K562 (cell line): ENCODE measurements around the gene DPEP1. TPM values are rescaled to one million over a fixed set of nuclear protein-coding genes. Genes with fewer than 3 reads are reported as not detected.

ENCODE experiments used
- BCL6 ChIP-seq: fragments of 250-450 bp; sonication (Bioruptor Pico); IDR thresholded peaks from 2 replicates; pipeline ENCODE4 v1.4.0; 2020
- CBX2 ChIP-seq: fragments of 200-600 bp; sonication (generic); IDR thresholded peaks from one replicate; pipeline ENCODE4 v1.6.1; 2012; ENCODE audit warnings: mild to moderate bottlenecking, low read length, inconsistent platforms; ENCODE audit not compliant: insufficient read depth, poor library complexity, severe bottlenecking
- ETV1 ChIP-seq: fragments of 450-650 bp; conservative IDR thresholded peaks from 2 replicates; pipeline ENCODE4 v1.6.1; 2016; ENCODE audit warnings: missing genetic modification characterization, control low read depth, low read depth, missing compliant biosample characterization
- MAZ ChIP-seq, 2 experiments: fragments of 450-650 bp in 1 of 2; sonication (generic) in 1 of 2; formaldehyde crosslinking; IDR thresholded peaks in 1 of 2; conservative IDR thresholded peaks in 1 of 2; 2 replicates each; pipeline versions ENCODE4 v1.4.0 to v1.5.0; 2020; ENCODE audit warnings: mild to moderate bottlenecking in 1 of 2, missing genetic modification reagents in 1 of 2
- MTA3 ChIP-seq: fragments of 450-650 bp; formaldehyde crosslinking; IDR thresholded peaks from 2 replicates; pipeline ENCODE4 v1.6.1; 2017; ENCODE audit warnings: mild to moderate bottlenecking, borderline replicate concordance
- NRF1 ChIP-seq, 2 experiments: fragments of 450-650 bp; IDR thresholded peaks in 1 of 2; conservative IDR thresholded peaks in 1 of 2; 2 replicates each; pipeline ENCODE4 v1.6.1; 2014; ENCODE audit warnings: mild to moderate bottlenecking in 2 of 2
- TRIM28 ChIP-seq: fragments of 450-650 bp; IDR thresholded peaks from 2 replicates; pipeline ENCODE4 v1.6.1; 2017
- ZFP1 ChIP-seq: fragments of 450-650 bp; formaldehyde crosslinking; IDR thresholded peaks from 2 replicates; pipeline ENCODE4 v1.4.0; 2020; ENCODE audit warnings: mild to moderate bottlenecking, mixed read lengths
- ZKSCAN3 ChIP-seq: fragments of 250-450 bp; sonication (Bioruptor Pico); IDR thresholded peaks from 2 replicates; pipeline ENCODE4 v1.4.0; 2020
- ZNF146 ChIP-seq: IDR thresholded peaks from one replicate; pipeline ENCODE4 v1.6.1; 2018; ENCODE audit warnings: missing compliant biosample characterization; ENCODE audit not compliant: unreplicated experiment
- ZNF232 ChIP-seq: sonication (generic); formaldehyde crosslinking; IDR thresholded peaks from 2 replicates; pipeline ENCODE4 v1.8.0; 2022; ENCODE audit warnings: mild to moderate bottlenecking, missing genetic modification reagents
- ZNF764 ChIP-seq: fragments of 250-450 bp; sonication (Bioruptor Pico); IDR thresholded peaks from 2 replicates; pipeline ENCODE4 v1.4.0; 2020; ENCODE audit warnings: low read depth, mild to moderate bottlenecking, moderate library complexity
- polyA plus RNA-seq, 8 experiments: library from polyadenylated mRNA; depleted of rRNA in 4 of 8; stranded (reverse) in 5 of 8; unstranded in 3 of 8; fragments of >200 nt; fragmentation: Nextera tagmentation in 2 of 8; fragmentation: Illumina TruSeq in 1 of 8; extraction: Ambion mirVana in 2 of 8; extraction: Trizol in 1 of 8; gene quantifications; 2 replicates each; pipeline versions ENCODE4 v1.2.1 to v1.2.3, GENCODE V29; 2011 to 2014; ENCODE audit warnings: inconsistent platforms in 1 of 8, missing spikeins in 1 of 8
- total RNA-seq, 7 experiments: library from RNA; depleted of rRNA in 6 of 7; stranded (reverse); fragments of >200 nt in 6 of 7; fragmentation: Illumina TruSeq in 2 of 7; extraction: Trizol in 2 of 7; gene quantifications; 2 replicates each; pipeline versions ENCODE4 v1.2.1 to v1.2.3, GENCODE V29; 2011 to 2021; ENCODE audit warnings: low replicate concordance in 1 of 7
- TF ChIP-seq, protein P1 (sequence below): fragments of 450-650 bp; formaldehyde crosslinking; IDR thresholded peaks from 2 replicates; pipeline ENCODE4 v1.4.0; 2020; ENCODE audit warnings: mild to moderate bottlenecking, mixed read lengths
- TF ChIP-seq, protein P2 (sequence below), 2 experiments: IDR thresholded peaks; 2 replicates each; pipeline ENCODE4 v1.6.1; 2011; ENCODE audit warnings: borderline replicate concordance in 1 of 2, control low read depth in 1 of 2, low read depth in 1 of 2, low read length in 1 of 2, mild to moderate bottlenecking in 1 of 2, mixed read lengths in 1 of 2, moderate library complexity in 1 of 2; ENCODE audit not compliant: insufficient read depth in 1 of 2, insufficient read length in 1 of 2, poor library complexity in 1 of 2, severe bottlenecking in 1 of 2; ENCODE audit errors: extremely low read depth in 1 of 2
- TF ChIP-seq, protein P3 (sequence below): fragments of 450-650 bp; formaldehyde crosslinking; IDR thresholded peaks from 2 replicates; pipeline ENCODE4 v1.4.0; 2020; ENCODE audit warnings: mild to moderate bottlenecking, moderate library complexity
- TF ChIP-seq, protein P4 (sequence below): IDR thresholded peaks from 3 replicates; pipeline ENCODE4 v1.6.1; 2011; ENCODE audit warnings: borderline replicate concordance, mild to moderate bottlenecking, moderate library complexity; ENCODE audit not compliant: insufficient read length; ENCODE audit errors: extremely low read depth
- TF ChIP-seq, protein P5 (sequence below): fragments of 250-450 bp; sonication (Bioruptor Pico); IDR thresholded peaks from 2 replicates; pipeline ENCODE4 v1.4.0; 2020; ENCODE audit warnings: mild to moderate bottlenecking, moderate library complexity, borderline replicate concordance

Gene DPEP1
- total and polyA plus RNA-seq, 9 of the 15 experiments (the other 6 are each of a cell fraction or from before 2014, with no cell fraction given): 0.14 to 0.31 (median 0.20) TPM; not detected in 6

DNA sequence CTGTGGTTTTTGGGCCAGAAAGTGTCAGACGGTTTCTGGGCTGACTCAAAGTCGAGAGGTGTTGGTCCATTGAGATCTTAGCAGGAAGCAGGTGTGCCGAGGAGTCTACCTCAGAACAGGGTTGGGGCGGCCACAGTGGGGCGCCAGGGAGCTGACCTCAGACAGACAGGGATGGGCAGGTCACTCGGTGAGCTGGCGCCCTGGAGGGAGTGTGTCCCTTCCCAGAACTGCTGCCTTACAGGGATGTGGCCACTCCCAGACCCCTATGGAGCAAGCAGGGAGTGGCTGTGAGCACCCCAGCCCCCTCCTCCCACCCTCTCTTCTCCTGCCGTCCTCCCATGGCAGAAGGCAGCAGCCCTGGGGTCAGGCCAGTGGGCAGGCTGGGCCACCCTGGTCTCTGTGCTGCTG lies 14.0 kb upstream of the DPEP1 start (continued):
- TF ChIP-seq, protein P1, sequence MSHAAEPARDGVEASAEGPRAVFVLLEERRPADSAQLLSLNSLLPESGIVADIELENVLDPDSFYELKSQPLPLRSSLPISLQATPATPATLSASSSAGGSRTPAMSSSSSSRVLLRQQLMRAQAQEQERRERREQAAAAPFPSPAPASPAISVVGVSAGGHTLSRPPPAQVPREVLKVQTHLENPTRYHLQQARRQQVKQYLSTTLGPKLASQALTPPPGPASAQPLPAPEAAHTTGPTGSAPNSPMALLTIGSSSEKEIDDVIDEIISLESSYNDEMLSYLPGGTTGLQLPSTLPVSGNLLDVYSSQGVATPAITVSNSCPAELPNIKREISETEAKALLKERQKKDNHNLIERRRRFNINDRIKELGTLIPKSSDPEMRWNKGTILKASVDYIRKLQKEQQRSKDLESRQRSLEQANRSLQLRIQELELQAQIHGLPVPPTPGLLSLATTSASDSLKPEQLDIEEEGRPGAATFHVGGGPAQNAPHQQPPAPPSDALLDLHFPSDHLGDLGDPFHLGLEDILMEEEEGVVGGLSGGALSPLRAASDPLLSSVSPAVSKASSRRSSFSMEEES (CRISPR knock-in tag): no peak
- TF ChIP-seq TRIM28: no peak
- no peak for TF ChIP-seq ZNF146
- no peak for TF ChIP-seq BCL6 (CRISPR knock-in tag)
- TF ChIP-seq CBX2: no peak
- TF ChIP-seq ZFP1: no peak
- no peak for TF ChIP-seq ZKSCAN3
- TF ChIP-seq, protein P2, sequence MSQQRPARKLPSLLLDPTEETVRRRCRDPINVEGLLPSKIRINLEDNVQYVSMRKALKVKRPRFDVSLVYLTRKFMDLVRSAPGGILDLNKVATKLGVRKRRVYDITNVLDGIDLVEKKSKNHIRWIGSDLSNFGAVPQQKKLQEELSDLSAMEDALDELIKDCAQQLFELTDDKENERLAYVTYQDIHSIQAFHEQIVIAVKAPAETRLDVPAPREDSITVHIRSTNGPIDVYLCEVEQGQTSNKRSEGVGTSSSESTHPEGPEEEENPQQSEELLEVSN (IDR thresholded peaks at IDR 0.05; ENCODE audit: borderline replicate concordance in 1 of 2, extremely low read depth in 1 of 2, insufficient read depth in 1 of 2, insufficient read length in 1 of 2, low read depth in 1 of 2, low read length in 1 of 2, poor library complexity in 1 of 2, severe bottlenecking in 1 of 2): no peak
- no peak for TF ChIP-seq ZNF764 (CRISPR knock-in tag)
- TF ChIP-seq, protein P3, sequence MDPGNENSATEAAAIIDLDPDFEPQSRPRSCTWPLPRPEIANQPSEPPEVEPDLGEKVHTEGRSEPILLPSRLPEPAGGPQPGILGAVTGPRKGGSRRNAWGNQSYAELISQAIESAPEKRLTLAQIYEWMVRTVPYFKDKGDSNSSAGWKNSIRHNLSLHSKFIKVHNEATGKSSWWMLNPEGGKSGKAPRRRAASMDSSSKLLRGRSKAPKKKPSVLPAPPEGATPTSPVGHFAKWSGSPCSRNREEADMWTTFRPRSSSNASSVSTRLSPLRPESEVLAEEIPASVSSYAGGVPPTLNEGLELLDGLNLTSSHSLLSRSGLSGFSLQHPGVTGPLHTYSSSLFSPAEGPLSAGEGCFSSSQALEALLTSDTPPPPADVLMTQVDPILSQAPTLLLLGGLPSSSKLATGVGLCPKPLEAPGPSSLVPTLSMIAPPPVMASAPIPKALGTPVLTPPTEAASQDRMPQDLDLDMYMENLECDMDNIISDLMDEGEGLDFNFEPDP: no peak
- TF ChIP-seq, protein P4, sequence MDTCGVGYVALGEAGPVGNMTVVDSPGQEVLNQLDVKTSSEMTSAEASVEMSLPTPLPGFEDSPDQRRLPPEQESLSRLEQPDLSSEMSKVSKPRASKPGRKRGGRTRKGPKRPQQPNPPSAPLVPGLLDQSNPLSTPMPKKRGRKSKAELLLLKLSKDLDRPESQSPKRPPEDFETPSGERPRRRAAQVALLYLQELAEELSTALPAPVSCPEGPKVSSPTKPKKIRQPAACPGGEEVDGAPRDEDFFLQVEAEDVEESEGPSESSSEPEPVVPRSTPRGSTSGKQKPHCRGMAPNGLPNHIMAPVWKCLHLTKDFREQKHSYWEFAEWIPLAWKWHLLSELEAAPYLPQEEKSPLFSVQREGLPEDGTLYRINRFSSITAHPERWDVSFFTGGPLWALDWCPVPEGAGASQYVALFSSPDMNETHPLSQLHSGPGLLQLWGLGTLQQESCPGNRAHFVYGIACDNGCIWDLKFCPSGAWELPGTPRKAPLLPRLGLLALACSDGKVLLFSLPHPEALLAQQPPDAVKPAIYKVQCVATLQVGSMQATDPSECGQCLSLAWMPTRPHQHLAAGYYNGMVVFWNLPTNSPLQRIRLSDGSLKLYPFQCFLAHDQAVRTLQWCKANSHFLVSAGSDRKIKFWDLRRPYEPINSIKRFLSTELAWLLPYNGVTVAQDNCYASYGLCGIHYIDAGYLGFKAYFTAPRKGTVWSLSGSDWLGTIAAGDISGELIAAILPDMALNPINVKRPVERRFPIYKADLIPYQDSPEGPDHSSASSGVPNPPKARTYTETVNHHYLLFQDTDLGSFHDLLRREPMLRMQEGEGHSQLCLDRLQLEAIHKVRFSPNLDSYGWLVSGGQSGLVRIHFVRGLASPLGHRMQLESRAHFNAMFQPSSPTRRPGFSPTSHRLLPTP: no peak
- no peak for TF ChIP-seq MTA3
- no peak for TF ChIP-seq ETV1 (tag)
- TF ChIP-seq, protein P5, sequence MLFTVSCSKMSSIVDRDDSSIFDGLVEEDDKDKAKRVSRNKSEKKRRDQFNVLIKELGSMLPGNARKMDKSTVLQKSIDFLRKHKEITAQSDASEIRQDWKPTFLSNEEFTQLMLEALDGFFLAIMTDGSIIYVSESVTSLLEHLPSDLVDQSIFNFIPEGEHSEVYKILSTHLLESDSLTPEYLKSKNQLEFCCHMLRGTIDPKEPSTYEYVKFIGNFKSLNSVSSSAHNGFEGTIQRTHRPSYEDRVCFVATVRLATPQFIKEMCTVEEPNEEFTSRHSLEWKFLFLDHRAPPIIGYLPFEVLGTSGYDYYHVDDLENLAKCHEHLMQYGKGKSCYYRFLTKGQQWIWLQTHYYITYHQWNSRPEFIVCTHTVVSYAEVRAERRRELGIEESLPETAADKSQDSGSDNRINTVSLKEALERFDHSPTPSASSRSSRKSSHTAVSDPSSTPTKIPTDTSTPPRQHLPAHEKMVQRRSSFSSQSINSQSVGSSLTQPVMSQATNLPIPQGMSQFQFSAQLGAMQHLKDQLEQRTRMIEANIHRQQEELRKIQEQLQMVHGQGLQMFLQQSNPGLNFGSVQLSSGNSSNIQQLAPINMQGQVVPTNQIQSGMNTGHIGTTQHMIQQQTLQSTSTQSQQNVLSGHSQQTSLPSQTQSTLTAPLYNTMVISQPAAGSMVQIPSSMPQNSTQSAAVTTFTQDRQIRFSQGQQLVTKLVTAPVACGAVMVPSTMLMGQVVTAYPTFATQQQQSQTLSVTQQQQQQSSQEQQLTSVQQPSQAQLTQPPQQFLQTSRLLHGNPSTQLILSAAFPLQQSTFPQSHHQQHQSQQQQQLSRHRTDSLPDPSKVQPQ: no peak
- peak in 1 of 2 experiments; percentile 41; a peak in 1 of 4 replicates for TF ChIP-seq MAZ (CRISPR knock-in tag; conservative IDR thresholded peaks at IDR 0.05 in 1 of 2, IDR thresholded peaks at IDR 0.05 in 1 of 2)
- 0 out of 4 replicates have a peak, but pooled peaks of 1 of the 2 experiments have one; percentile 11 for TF ChIP-seq NRF1 (conservative IDR thresholded peaks at IDR 0.05 in 1 of 2, IDR thresholded peaks at IDR 0.05 in 1 of 2)
- TF ChIP-seq ZNF232: 0 out of 2 replicates have a peak, but pooled peaks have one; percentile 24
